IPS-NIHi11 (cell line): ENCODE results near the gene PTRHD1.
"Not testable (repeated sequence)": the region's sequence is repeated elsewhere in the genome, so short reads cannot be mapped to it uniquely, and the experiment has no call there.

ENCODE experiments used
- DNase-seq: peaks from one replicate; pipeline ENCODE4 v3.0.0; 2012; ENCODE audit warnings: mixed read lengths, low spot score

PTRHD1 gene

DNA sequence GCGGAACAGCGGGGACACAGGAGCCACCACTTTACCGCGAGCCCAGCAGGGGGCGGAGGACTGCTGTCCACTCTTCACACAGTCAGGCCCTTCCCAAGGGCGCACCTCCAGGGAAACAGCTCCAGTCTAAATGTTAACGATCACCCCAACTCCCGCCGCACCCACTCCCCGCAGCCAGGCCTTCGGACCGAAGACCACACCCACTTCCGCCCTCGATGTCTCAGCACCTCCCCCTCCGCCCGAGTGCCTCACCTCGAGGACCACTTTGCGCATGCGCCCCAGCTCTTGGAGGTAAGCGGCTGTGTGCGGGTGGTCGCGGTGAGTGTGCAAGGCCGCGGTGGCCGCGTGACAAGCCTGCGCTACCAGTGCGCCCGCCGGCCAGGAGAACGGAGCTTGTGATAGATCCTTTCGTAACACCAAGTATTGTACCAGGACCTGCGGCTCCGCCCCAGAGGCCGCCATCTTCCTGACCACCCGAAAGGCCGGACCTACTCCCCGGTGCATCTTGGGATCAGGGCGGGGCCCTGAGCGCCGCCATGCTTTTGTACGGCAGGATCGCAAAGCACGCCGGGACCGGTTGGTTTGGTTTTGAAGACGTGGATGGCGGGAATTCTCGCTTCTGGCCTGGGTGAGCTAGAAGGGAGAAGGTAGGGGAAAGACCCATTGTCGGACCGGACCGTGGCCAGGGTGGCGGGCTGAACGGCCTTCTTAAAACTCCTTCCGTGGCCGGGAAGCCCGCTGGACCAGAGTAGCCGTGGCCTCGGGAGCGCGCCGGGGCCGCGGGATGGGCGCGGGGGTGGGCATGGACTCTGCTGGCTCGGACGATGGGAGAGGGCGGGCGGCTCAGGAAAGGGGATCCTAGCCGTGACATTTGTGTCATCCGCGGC is at the start of gene PTRHD1, which contains the start of gene CENPO:
PTRHD1 (minus strand) TSS at position 518 of the 887 bp plus-strand sequence; CDS start at position 504, 14 bp downstream.
CENPO (plus strand) TSS at position 552 of the 887 bp plus-strand sequence. CDS start 495 bp downstream, outside the sequence.
- peak; percentile 93 for DNase-seq

GRCh38 chr2:24842081-24843050 is 49.2 kb upstream of the PTRHD1 start:
- no peak for DNase-seq

- no peak for DNase-seq
Observed at GRCh38 chr2:24840962-24841945, 48.1 kb upstream of the PTRHD1 start.

DNA sequence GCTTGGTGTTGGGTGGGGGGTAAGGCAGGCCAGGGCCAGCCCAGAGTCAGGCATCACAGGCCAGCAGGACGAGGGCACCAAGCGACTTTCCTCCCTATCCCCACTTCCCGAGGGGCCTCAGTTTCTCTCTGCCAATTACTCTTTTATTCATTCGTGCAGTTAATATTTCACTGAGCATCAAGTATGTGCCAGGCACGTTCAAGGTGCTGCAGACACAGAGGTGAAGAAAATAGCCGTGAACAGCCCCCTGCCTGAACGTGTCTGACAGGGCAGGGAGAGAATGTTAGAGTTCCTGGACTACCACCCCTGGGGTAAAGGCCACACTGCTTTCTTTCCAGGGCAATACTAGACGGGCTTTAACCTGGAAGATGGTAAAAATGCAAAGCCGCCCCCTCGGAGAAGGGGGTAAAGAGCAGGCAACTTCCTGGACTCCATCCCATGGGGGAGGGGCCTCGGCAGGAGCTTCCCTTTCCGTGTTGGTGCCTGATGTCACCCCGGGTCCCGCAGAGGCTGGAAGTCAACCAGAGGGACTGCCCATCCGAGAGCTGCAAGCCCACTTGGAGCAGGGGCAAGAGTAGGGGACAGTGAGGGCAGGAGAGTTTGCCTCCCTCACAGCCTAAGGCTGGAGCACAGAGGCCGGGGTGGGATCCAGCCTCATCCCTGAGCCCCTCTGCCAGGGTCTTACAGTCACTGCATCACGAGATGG is 47.1 kb upstream of the PTRHD1 start:
- DNase-seq = no peak

GRCh38 chr2:24839729-24840128 is 46.5 kb upstream of the PTRHD1 start:
- DNase-seq = no peak

GRCh38 chr2:24838541-24838940 is 45.4 kb upstream of the PTRHD1 start:
- no peak for DNase-seq

GRCh38 chr2:24837996-24838513 is 44.9 kb upstream of the PTRHD1 start:
- DNase-seq = no peak

DNA sequence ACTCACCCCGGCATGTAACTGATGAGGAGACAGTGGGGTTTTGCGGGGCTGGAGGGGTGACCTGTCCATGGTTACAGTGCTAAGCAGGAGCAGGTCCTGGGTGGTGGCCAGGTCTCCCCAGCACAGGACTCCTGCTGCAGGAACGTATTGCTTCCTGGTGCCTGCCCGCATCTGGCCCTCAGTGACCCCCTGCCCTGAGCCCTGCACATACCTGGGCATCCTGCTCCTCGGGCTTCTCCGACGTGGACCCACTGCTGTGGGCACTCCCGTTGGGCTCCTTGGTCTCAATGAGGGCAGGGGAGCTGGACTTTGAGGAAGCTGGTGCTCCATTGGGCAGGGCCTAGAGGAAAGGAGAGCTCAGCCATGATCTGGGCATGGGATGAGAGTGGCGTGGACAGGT is 43.5 kb upstream of the PTRHD1 start:
- DNase-seq = no peak

GRCh38 chr2:24836206-24836605 is 43.0 kb upstream of the PTRHD1 start:
- DNase-seq = no peak

DNA sequence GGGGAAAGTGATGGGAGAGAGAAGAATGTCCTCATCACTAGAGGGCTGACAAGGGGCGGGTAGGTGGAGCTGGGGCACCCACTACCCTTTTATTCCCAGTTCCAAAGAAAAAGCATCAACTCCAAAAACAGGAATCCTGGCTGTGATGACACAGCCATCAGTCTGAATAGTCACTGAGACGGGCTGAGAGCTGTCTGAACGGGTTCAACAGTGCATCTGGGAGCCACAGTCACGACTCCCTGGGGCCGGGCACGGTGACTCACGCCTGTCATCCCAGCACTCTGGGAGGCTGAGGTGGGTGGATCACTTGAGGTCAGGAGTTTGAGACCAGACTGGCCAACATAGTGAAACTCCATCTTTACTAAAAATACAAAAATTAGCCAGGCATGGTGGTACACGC is 42.2 kb upstream of the PTRHD1 start:
- not testable (repeated sequence) for DNase-seq

- no peak for DNase-seq
Observed at GRCh38 chr2:24834733-24835395, 41.7 kb upstream of the PTRHD1 start.

GRCh38 chr2:24833821-24834732 is 40.9 kb upstream of the PTRHD1 start:
- DNase-seq = peak; percentile 4

- peak; percentile 38 for DNase-seq
Observed at GRCh38 chr2:24832931-24833701, 39.9 kb upstream of the PTRHD1 start.

- no peak for DNase-seq
Observed at GRCh38 chr2:24832521-24832920, 39.3 kb upstream of the PTRHD1 start.

DNA sequence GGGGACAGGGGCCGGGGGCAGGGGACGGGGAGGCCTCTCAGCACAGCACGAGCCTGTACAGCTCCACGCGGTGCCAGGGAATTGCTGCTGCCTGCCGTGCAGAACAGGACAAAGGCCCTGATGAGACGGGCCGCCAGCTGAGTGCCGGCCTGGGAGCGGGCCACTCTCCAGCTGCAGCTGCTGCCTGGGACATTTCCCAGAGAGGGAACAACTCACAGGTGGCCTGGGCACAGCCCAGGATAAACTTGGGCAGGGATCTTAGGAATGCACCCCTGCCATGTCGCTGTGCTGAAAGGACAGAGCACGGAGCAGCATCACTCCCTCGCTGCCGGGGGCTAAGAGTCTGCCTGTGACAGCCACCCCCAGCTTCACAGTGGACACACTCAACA is 38.9 kb upstream of the PTRHD1 start:
- peak; percentile 65 for DNase-seq

- no peak for DNase-seq
Observed at GRCh38 chr2:24831221-24832072, 38.3 kb upstream of the PTRHD1 start.

DNA sequence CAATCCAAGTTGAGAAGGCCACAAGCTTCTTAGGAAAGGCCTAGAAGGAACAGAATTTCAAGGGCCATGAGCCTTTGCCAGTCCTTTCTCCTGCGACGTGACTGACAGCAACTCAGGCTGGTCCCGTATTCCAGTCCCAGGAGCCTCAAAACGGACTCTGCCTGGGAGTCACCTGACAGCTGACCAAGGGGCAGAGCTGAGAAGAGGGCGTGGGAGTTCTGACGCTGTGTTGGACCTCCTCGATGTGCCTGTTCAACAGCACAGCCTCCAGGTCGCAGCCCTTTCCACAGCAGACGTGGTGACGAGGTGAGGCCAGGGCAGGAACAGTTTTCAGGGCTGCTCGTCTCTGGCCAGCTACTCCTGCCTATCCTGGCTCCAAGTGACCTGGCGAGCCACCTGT is 37.6 kb upstream of the PTRHD1 start:
- peak; percentile 9 for DNase-seq
